GM12878 (cell line): ENCODE results near the gene NGF. TPM values are rescaled to one million over a fixed set of nuclear protein-coding genes. Genes with fewer than 3 reads are reported as not detected.

Experiments
- ATAC-seq: fragments of 200-7000 bp; cut with Tn5 transposase; 3 replicates; pipeline ENCODE4 v1.9.1; 2020; ENCODE audit warnings: mild to moderate bottlenecking, moderate library complexity
- BruUV-seq: library from RNA; stranded (reverse); fragments of 400-500 nt; replicated peaks from 2 replicates; lab custom pipeline; 2021; lab: Mats Ljungman, UMichigan
- CTCF ChIA-PET: fragments of 300-600 bp; sonication (Branson Sonifier 250); formaldehyde crosslinking; extraction: SDS; loops from one replicate; lab custom pipeline; 2021; ENCODE audit warnings: inconsistent platforms; lab: Yijun Ruan, JAX
- POLR2A ChIA-PET: fragments of 350-600 bp; formaldehyde crosslinking; extraction: SDS; loops from one replicate; lab custom pipeline; 2021; ENCODE audit warnings: inconsistent platforms; lab: Charles Lee
- RAD21 ChIA-PET: fragments of 300-600 bp; sonication (Branson Sonifier 250); formaldehyde crosslinking; loops from one replicate; lab custom pipeline; 2023; ENCODE audit warnings: antibody characterized with exemption; ENCODE audit not compliant: unreplicated experiment; lab: Charles Lee
- SMC1A ChIA-PET: fragments of 300-600 bp; sonication (Branson Sonifier 250); formaldehyde crosslinking; loops from one replicate; lab custom pipeline; 2023; ENCODE audit not compliant: unreplicated experiment, uncharacterized antibody; lab: Charles Lee
- DNase-seq: peaks from one replicate; pipeline ENCODE4 v3.0.0-alpha.2; 2011; ENCODE audit warnings: low read depth, low spot score
- FAIRE-seq: peaks from 3 replicates; lab custom pipeline; 2011; peaks lifted over from hg19 to GRCh38; lab: Jason Lieb, UNC
- H2AFZ ChIP-seq: 2 replicates; pipeline ENCODE4 v1.6.0; 2011; ENCODE audit warnings: low read depth, low read length, control low read depth; ENCODE audit not compliant: control insufficient read depth
- H3K27ac ChIP-seq: 2 replicates; pipeline ENCODE4 v1.5.1; 2011; ENCODE audit warnings: control low read depth; ENCODE audit not compliant: control insufficient read depth, insufficient read depth
- H3K27me3 ChIP-seq, 2 experiments: replicated peaks in 1 of 2; 2 replicates each; pipeline versions ENCODE4 v1.6.0 to v1.6.1; 2011; ENCODE audit warnings: low read length in 1 of 2; ENCODE audit not compliant: control insufficient read depth in 2 of 2, insufficient read depth in 2 of 2
- H3K36me3 ChIP-seq, 2 experiments: 2 replicates each; pipeline ENCODE4 v1.5.1; 2011; ENCODE audit warnings: low read length in 1 of 2; ENCODE audit not compliant: control insufficient read depth in 2 of 2, insufficient read depth in 2 of 2
- H3K4me1 ChIP-seq: 2 replicates; pipeline ENCODE4 v1.6.1; 2011; ENCODE audit warnings: mild to moderate bottlenecking, low read length, moderate library complexity, mixed read lengths; ENCODE audit not compliant: control insufficient read depth, insufficient read depth
- H3K4me2 ChIP-seq: 2 replicates; pipeline ENCODE4 v1.6.0; 2011; ENCODE audit warnings: control low read depth; ENCODE audit not compliant: control insufficient read depth, insufficient read depth
- H3K4me3 ChIP-seq: fragments of 200-600 bp; sonication (generic); 2 replicates; pipeline ENCODE4 v1.5.1; 2016
- H3K79me2 ChIP-seq: 2 replicates; pipeline ENCODE4 v1.6.0; 2011; ENCODE audit warnings: low read length; ENCODE audit not compliant: control insufficient read depth, insufficient read depth
- H3K9ac ChIP-seq: 2 replicates; pipeline ENCODE4 v1.8.0; 2011; ENCODE audit warnings: low read length, control low read depth, mixed read lengths; ENCODE audit not compliant: control insufficient read depth, insufficient read depth
- H3K9me3 ChIP-seq: replicated peaks from 3 replicates; pipeline ENCODE4 v1.5.1; 2011; ENCODE audit warnings: mild to moderate bottlenecking, low read length; ENCODE audit not compliant: control insufficient read depth, insufficient read depth
- H4K20me1 ChIP-seq: 2 replicates; pipeline ENCODE4 v1.6.0; 2011; ENCODE audit not compliant: control insufficient read depth, insufficient read depth
- CBX5 ChIP-seq: sonication (generic); IDR thresholded peaks from 2 replicates; pipeline ENCODE4 v1.6.1; 2016; ENCODE audit warnings: low read depth, moderate library complexity, mild to moderate bottlenecking, inconsistent platforms
- EED ChIP-seq: sonication (generic); IDR thresholded peaks from 2 replicates; pipeline ENCODE4 v1.6.1; 2016; ENCODE audit warnings: antibody characterized with exemption, low read depth
- JUND ChIP-seq: IDR thresholded peaks from 2 replicates; pipeline ENCODE4 v1.6.1; 2012; ENCODE audit warnings: low read depth, mild to moderate bottlenecking, low read length, improper control_type of control experiment, moderate library complexity
- KLF5 ChIP-seq: fragments of 450-650 bp; IDR thresholded peaks from 2 replicates; pipeline ENCODE4 v1.6.1; 2014; ENCODE audit warnings: mild to moderate bottlenecking; ENCODE audit not compliant: partially characterized antibody
- RCOR1 ChIP-seq: conservative IDR thresholded peaks from 2 replicates; pipeline ENCODE4 v1.6.1; 2012; ENCODE audit warnings: low read depth, low read length, improper control_type of control experiment
- SIX5 ChIP-seq: IDR thresholded peaks from 2 replicates; pipeline ENCODE4 v1.6.1; 2011; ENCODE audit warnings: mild to moderate bottlenecking, low read depth, low read length, moderate library complexity; ENCODE audit not compliant: severe bottlenecking
- SREBF2 ChIP-seq: IDR thresholded peaks from 2 replicates; pipeline ENCODE4 v1.6.1; 2012; ENCODE audit warnings: mild to moderate bottlenecking, low read length
- SRF ChIP-seq, 2 experiments: IDR thresholded peaks; 2 replicates each; pipeline ENCODE4 v1.6.1; 2011; ENCODE audit warnings: low read depth in 2 of 2, low read length in 2 of 2, mild to moderate bottlenecking in 1 of 2, moderate library complexity in 1 of 2
- ZNF207 ChIP-seq: fragments of 450-650 bp; IDR thresholded peaks from 2 replicates; pipeline ENCODE4 v1.6.1; 2014; ENCODE audit warnings: antibody characterized with exemption, mild to moderate bottlenecking, borderline replicate concordance
- ZNF384 ChIP-seq: IDR thresholded peaks from 2 replicates; pipeline ENCODE4 v1.6.1; 2012; ENCODE audit warnings: low read depth, mild to moderate bottlenecking, low read length, improper control_type of control experiment, borderline replicate concordance
- WGBS: methylation state at CpG from one replicate; pipeline ENCODE4 v1.1.6; 2016; ENCODE audit warnings: low lambda C conversion rate; ENCODE audit not compliant: insufficient replicate concordance, insufficient coverage; ENCODE audit errors: missing lambda C conversion rate; 5-methylcytosine and 5-hydroxymethylcytosine counted together
- in situ Hi-C: fragments of 300-500 bp; cut with MboI; formaldehyde crosslinking; loops from 9 replicates; pipeline ENCODE4 v1.14.3; 2018; ENCODE audit warnings: mixed read lengths
- intact Hi-C: fragments of 100-400 bp; cut with micrococcal nuclease; formaldehyde crosslinking; loops from one replicate; pipeline ENCODE4 v1.14.2; 2022; ENCODE audit not compliant: unreplicated experiment
- polyA plus RNA-seq, 11 experiments: library from polyadenylated mRNA; depleted of rRNA in 4 of 11; unstranded in 6 of 11; stranded (reverse) in 5 of 11; fragments of >200 nt; fragmentation: Nextera tagmentation in 4 of 11; fragmentation: Illumina TruSeq in 1 of 11; extraction: Ambion mirVana in 4 of 11; extraction: Trizol in 1 of 11; gene quantifications; 1 replicate in 1 of 11; 2 replicates in 10 of 11; pipeline versions ENCODE4 v1.2.1 to v1.2.3, GENCODE V29; 2011 to 2016; ENCODE audit warnings: inconsistent platforms in 2 of 11, missing spikeins in 2 of 11, low read depth in 1 of 11
- total RNA-seq, 4 experiments: library from RNA; depleted of rRNA in 3 of 4; stranded (reverse); fragments of >200 nt in 3 of 4; fragmentation: Illumina TruSeq in 1 of 4; extraction: Trizol in 1 of 4; gene quantifications; 2 replicates each; pipeline versions ENCODE4 v1.2.1 to v1.2.3, GENCODE V29; 2013 to 2021
- TF ChIP-seq, protein P1 (sequence below): fragments of 450-650 bp; formaldehyde crosslinking; IDR thresholded peaks from 2 replicates; pipeline ENCODE4 v1.5.0; 2022; ENCODE audit warnings: mild to moderate bottlenecking, missing genetic modification characterization

Gene NGF
- total and polyA plus RNA-seq, 10 of the 15 experiments (the other 5 are each of a cell fraction or from before 2014, with no cell fraction given): not detected

DNA sequence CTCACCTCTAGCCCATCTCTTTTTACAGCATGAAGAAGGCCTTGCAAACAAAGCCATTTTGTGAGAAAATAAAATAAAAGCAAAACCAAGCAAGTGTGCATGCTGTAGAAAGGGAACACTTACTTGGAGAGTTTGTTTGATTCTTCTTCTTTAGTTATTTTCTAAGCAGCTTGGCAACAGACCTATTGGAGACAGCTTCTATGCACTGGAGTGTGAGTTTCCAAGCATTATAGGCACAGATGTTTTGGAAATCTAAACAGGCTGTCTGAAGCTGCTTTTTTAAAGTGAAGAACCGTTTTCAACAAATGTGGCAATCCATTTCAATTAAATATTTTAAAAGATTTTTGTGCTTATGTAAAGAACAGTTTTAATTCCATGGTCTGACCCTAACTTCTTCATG lies 76.6 kb downstream of the NGF start:
- in situ Hi-C loops: no loop called here
- no peaks in the 10 kb centered on the region for H3K27me3 ChIP-seq
- ATAC-seq (no peak), FAIRE-seq (no peak), DNase-seq (no peak)
- RAD21 ChIA-PET: interaction anchor here (1.3 kb wide), 1 partner anchor 510 kb away, joined by 3 read pairs; no protein-coding TSS in a partner anchor
- H3K4me2 ChIP-seq: no peak overlapping the region
- no peaks in the 10 kb centered on the region for H3K36me3 ChIP-seq
- intact Hi-C loops: no loop called here
- H2AFZ ChIP-seq: no peak overlapping the region
- POLR2A ChIA-PET: no interaction called here
- CTCF ChIA-PET: interaction anchor here (0.6 kb wide), 1 partner anchor 152 kb away, joined by 4 read pairs; no protein-coding TSS in a partner anchor
- H3K79me2 ChIP-seq: no peaks in the 10 kb centered on the region
- no TSS peak for BruUV-seq
- H3K27ac ChIP-seq: no peak overlapping the region
- no peak overlapping the region for H3K4me3 ChIP-seq
- 5% methylated on average over 1 of the region's 1 CpG for WGBS
- H3K9me3 ChIP-seq: peaks cover 1% of the 10 kb centered on the region; the same call in 1 of the 3 replicates
- SMC1A ChIA-PET: no interaction called here
- no peak overlapping the region for H3K9ac ChIP-seq
- H4K20me1 ChIP-seq: no peaks in the 10 kb centered on the region
- no peaks in the 10 kb centered on the region for H3K4me1 ChIP-seq
- TF ChIP-seq RCOR1 (no peak), ZNF207 (no peak), EED (no peak), KLF5 (no peak)

DNA sequence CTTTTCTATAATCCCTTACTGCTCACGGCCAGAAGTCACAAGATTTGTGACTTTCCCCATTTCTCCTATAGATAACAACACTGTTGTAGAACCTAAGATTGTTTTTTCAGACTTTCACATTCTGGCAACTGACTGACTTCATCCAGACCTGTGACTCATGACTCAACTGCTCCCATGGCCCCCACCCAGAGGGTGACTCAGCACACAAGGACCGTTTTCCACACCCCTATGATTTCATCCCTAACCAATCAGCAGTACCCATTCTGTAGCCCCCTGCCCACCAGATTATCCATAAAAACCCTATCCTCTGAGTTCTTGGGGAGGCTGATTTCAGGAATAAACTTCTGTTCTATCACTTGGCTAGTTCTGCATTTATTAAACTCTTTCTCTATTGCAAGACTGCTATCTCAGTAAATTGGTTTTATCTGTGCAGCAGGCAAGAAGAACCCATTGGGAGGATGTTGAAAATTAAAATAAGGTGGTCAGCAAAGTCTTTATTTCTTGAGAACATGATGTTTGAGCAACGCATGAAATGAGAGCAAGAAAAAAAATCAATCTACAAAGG lies 79.7 kb downstream of the NGF start:
- FAIRE-seq: no peak
- Histone ChIP-seq H3K79me2 (no peaks in the 10 kb centered on the region), H3K27ac (no peak overlapping the region), H3K9me3 (peaks cover 1% of the 10 kb centered on the region; the same call in 1 of the 3 replicates), H4K20me1 (no peaks in the 10 kb centered on the region), H3K9ac (no peak overlapping the region), H2AFZ (no peak overlapping the region), H3K4me2 (no peak overlapping the region), H3K27me3 (no peaks in the 10 kb centered on the region), H3K36me3 (no peaks in the 10 kb centered on the region), H3K4me3 (no peak overlapping the region), H3K4me1 (no peaks in the 10 kb centered on the region)
- no peak for ATAC-seq
- in situ Hi-C loops: no loop called here
- ChIA-PET POLR2A (no interaction called here), RAD21 (no interaction called here), CTCF (no interaction called here), SMC1A (no interaction called here)
- BruUV-seq: no TSS peak
- DNase-seq: no peak
- 4% methylated on average over 3 of the region's 3 CpGs for WGBS
- intact Hi-C loops: no loop called here
- TF ChIP-seq CBX5 (no peak), SRF (IDR thresholded peaks at IDR 0.05; ENCODE audit: low read depth in 2 of 2, low read length in 2 of 2) (no peak), ZNF384 (no peak), SREBF2 (no peak), SIX5 (no peak), JUND (no peak)
- TF ChIP-seq, protein P1, sequence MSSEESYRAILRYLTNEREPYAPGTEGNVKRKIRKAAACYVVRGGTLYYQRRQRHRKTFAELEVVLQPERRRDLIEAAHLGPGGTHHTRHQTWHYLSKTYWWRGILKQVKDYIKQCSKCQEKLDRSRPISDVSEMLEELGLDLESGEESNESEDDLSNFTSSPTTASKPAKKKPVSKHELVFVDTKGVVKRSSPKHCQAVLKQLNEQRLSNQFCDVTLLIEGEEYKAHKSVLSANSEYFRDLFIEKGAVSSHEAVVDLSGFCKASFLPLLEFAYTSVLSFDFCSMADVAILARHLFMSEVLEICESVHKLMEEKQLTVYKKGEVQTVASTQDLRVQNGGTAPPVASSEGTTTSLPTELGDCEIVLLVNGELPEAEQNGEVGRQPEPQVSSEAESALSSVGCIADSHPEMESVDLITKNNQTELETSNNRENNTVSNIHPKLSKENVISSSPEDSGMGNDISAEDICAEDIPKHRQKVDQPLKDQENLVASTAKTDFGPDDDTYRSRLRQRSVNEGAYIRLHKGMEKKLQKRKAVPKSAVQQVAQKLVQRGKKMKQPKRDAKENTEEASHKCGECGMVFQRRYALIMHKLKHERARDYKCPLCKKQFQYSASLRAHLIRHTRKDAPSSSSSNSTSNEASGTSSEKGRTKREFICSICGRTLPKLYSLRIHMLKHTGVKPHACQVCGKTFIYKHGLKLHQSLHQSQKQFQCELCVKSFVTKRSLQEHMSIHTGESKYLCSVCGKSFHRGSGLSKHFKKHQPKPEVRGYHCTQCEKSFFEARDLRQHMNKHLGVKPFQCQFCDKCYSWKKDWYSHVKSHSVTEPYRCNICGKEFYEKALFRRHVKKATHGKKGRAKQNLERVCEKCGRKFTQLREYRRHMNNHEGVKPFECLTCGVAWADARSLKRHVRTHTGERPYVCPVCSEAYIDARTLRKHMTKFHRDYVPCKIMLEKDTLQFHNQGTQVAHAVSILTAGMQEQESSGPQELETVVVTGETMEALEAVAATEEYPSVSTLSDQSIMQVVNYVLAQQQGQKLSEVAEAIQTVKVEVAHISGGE: no peak
